ENCODE results near the gene ZMIZ1.

GRCh38 chr10:79354615-79355014, 285.8 kb downstream of the ZMIZ1 start:
- no peak for TF ChIP-seq EZH2 (IDR thresholded peaks at IDR 0.05; ENCODE audit: low read length, missing control alignments)
- no peak for TF ChIP-seq CTCF (conservative IDR thresholded peaks at IDR 0.05 in 1 of 2, IDR thresholded peaks at IDR 0.05 in 1 of 2; ENCODE audit: low read depth in 1 of 2, low read length in 2 of 2)

Data from fibroblast of lung (primary cell).